Posterior cingulate gyrus (tissue), 11 donors: ENCODE data around the gene NPM1.
"Not testable (repeated sequence)": the region's sequence is repeated elsewhere in the genome, so short reads cannot be mapped to it uniquely, and the experiment has no call there.

Experiments used
- DNase-seq, 10 donors: peaks; one replicate each; pipeline versions ENCODE4 v3.0.0 to v3.0.0-alpha.2; 2020 to 2021; ENCODE audit warnings: mixed read lengths in 3 of 10
- intact Hi-C: fragments of 100-400 bp; cut with DNase I; formaldehyde crosslinking; loops from one replicate; pipeline ENCODE4 v1.15.1; 2023

NPM1 gene

GRCh38 chr5:171387345-171387969, at the start of gene NPM1:
Gene NPM1 (plus strand): TSS chr5:171387849. CDS start chr5:171387949, 100 bp downstream.
- DNase-seq: peak; percentile 90 to 99 (median 94)
- intact Hi-C loops: no loop called here

GRCh38 chr5:171340042-171340441, 47.6 kb upstream of the NPM1 start:
- DNase-seq: no peak
- intact Hi-C loops: loop anchor here (5.0 kb wide), 2 partner anchors 598 to 703 kb away; no protein-coding TSS in a partner anchor

GRCh38 chr5:171340491-171340890, 47.2 kb upstream of the NPM1 start:
- no peak for DNase-seq
- intact Hi-C loops: loop anchor here (5.0 kb wide), 2 partner anchors 598 to 703 kb away; no protein-coding TSS in a partner anchor

GRCh38 chr5:171342362-171343111, 45.1 kb upstream of the NPM1 start:
- intact Hi-C loops: loop anchor here (5.0 kb wide), 2 partner anchors 600 to 705 kb away; no protein-coding TSS in a partner anchor
- DNase-seq: peak in 4 of 10 donors; percentile 16 to 75 (median 34)

GRCh38 chr5:171344936-171345608, 42.6 kb upstream of the NPM1 start:
- DNase-seq: peak in 2 of 10 donors; percentile 24 to 52
- intact Hi-C loops: loop anchor here (5.0 kb wide), 2 partner anchors 603 to 708 kb away; no protein-coding TSS in a partner anchor

GRCh38 chr5:171351536-171352073, 36.0 kb upstream of the NPM1 start:
- intact Hi-C loops: no loop called here
- DNase-seq: peak in 1 of 10 donors; percentile 24

GRCh38 chr5:171355302-171355724, 32.3 kb upstream of the NPM1 start:
- no peak for DNase-seq
- intact Hi-C loops: no loop called here

- intact Hi-C loops: no loop called here
- no peak for DNase-seq
Measured at GRCh38 chr5:171357843-171358242, 29.8 kb upstream of the NPM1 start.

GRCh38 chr5:171361151-171361550, 26.5 kb upstream of the NPM1 start:
- DNase-seq: peak in 2 of 10 donors; percentile 5 to 11
- intact Hi-C loops: not testable (repeated sequence)

GRCh38 chr5:171363249-171363648, 24.4 kb upstream of the NPM1 start:
- peak in 1 of 10 donors; percentile 5 for DNase-seq
- intact Hi-C loops: not testable (repeated sequence)

- intact Hi-C loops: no loop called here
- DNase-seq: peak in 1 of 10 donors; percentile 11
Measured at GRCh38 chr5:171363846-171364245, 23.8 kb upstream of the NPM1 start.

GRCh38 chr5:171365351-171365750, 22.3 kb upstream of the NPM1 start:
- intact Hi-C loops: no loop called here
- no peak for DNase-seq

- intact Hi-C loops: no loop called here
- DNase-seq: peak in 1 of 10 donors; percentile 51
Measured at GRCh38 chr5:171366645-171367044, 21.0 kb upstream of the NPM1 start.

GRCh38 chr5:171367424-171368370, 20.0 kb upstream of the NPM1 start:
- peak in 1 of 10 donors; percentile 34 for DNase-seq
- intact Hi-C loops: no loop called here

- intact Hi-C loops: no loop called here
- DNase-seq: no peak
Measured at GRCh38 chr5:171369056-171369455, 18.6 kb upstream of the NPM1 start.

GRCh38 chr5:171369898-171370297, 17.8 kb upstream of the NPM1 start:
- peak in 1 of 10 donors; percentile 24 for DNase-seq
- intact Hi-C loops: no loop called here

GRCh38 chr5:171370881-171371280, 16.8 kb upstream of the NPM1 start:
- DNase-seq: peak in 1 of 10 donors; percentile 39
- intact Hi-C loops: not testable (repeated sequence)

GRCh38 chr5:171371326-171371725, 16.3 kb upstream of the NPM1 start:
- intact Hi-C loops: no loop called here
- peak in 1 of 10 donors; percentile 62 for DNase-seq

GRCh38 chr5:171379961-171380360, 7.7 kb upstream of the NPM1 start:
- intact Hi-C loops: no loop called here
- peak in 1 of 10 donors; percentile 28 for DNase-seq
